GM19351 (cell line): ENCODE measurements around the gene SUGCT.
A peak's percentile ranks its signal among the peaks of the same experiment; 100 is the strongest.

Experiments used
- ATAC-seq: cut with Tn5 transposase; IDR thresholded peaks from one replicate; pipeline ENCODE4 v1.9.1; 2021; ENCODE audit warnings: mild to moderate bottlenecking, moderate library complexity; ENCODE audit not compliant: unreplicated experiment

Gene SUGCT

GRCh38 chr7:40315277-40315676 is 180.5 kb downstream of the SUGCT start:
- ATAC-seq = no peak

GRCh38 chr7:40316176-40316575 is 181.4 kb downstream of the SUGCT start:
- ATAC-seq = no peak

GRCh38 chr7:40324914-40325313 is 190.1 kb downstream of the SUGCT start:
- ATAC-seq = no peak

GRCh38 chr7:40327113-40327512 is 192.3 kb downstream of the SUGCT start:
- no peak for ATAC-seq

- ATAC-seq = no peak
These were observed 193.1 kb downstream of the SUGCT start for GRCh38 chr7:40327873-40328272.

- peak; percentile 68 for ATAC-seq
These were observed 194.9 kb downstream of the SUGCT start for GRCh38 chr7:40329601-40330153.

GRCh38 chr7:40330408-40330807 is 195.6 kb downstream of the SUGCT start:
- no peak for ATAC-seq

GRCh38 chr7:40331915-40332314 is 197.1 kb downstream of the SUGCT start:
- no peak for ATAC-seq

GRCh38 chr7:40332516-40332915 is 197.7 kb downstream of the SUGCT start:
- ATAC-seq = no peak

GRCh38 chr7:40341836-40342235 is 207.0 kb downstream of the SUGCT start:
- ATAC-seq = no peak

- ATAC-seq = no peak
These were observed 211.7 kb downstream of the SUGCT start for GRCh38 chr7:40346554-40346953.

- ATAC-seq = no peak
These were observed 213.4 kb downstream of the SUGCT start for GRCh38 chr7:40348126-40348728.

- no peak for ATAC-seq
These were observed 215.3 kb downstream of the SUGCT start for GRCh38 chr7:40350100-40350499.

GRCh38 chr7:40354711-40355110 is 219.9 kb downstream of the SUGCT start:
- no peak for ATAC-seq

GRCh38 chr7:40356312-40356711 is 221.5 kb downstream of the SUGCT start:
- ATAC-seq = no peak

GRCh38 chr7:40356871-40357709 is 222.3 kb downstream of the SUGCT start:
- ATAC-seq = no peak

GRCh38 chr7:40369641-40370277 is 235.0 kb downstream of the SUGCT start:
- no peak for ATAC-seq

GRCh38 chr7:40371806-40372440 is 237.1 kb downstream of the SUGCT start:
- no peak for ATAC-seq

GRCh38 chr7:40374575-40374974 is 239.8 kb downstream of the SUGCT start:
- no peak for ATAC-seq

GRCh38 chr7:40380111-40380510 is 245.3 kb downstream of the SUGCT start:
- no peak for ATAC-seq

GRCh38 chr7:40382145-40382544 is 247.3 kb downstream of the SUGCT start:
- no peak for ATAC-seq
